Measurements from ENCODE around the gene NEK6. TPM values are rescaled to one million over a fixed set of nuclear protein-coding genes. Genes with fewer than 3 reads are reported as not detected.

Gene NEK6
- total RNA-seq, 4 donors from 2014 or later: 14.1 to 21.9 (median 15.1) TPM

DNA sequence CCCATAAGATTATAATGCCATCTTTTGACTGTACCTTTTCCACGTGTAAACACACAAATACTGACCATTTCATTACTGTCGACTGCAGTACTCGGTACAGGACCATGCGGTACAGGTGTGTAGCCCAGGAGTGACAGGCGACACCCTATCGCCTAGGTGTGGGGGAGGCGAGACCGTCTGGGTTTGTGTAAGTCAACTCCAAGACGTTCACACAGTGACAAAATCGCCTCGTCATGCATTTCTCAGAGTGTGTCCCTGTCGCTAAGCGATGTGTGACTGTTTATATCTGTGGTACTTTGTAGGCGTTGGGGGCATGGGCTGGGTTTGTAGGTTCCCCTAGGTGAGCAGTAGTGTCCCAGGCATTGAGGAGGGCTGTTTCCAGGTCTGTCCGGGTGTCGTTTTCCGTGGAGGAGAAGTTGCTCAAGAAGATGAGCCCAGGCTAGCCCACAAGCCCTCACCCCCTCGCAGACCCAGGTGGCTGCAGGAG lies 20.3 kb downstream of the NEK6 start:
- Histone ChIP-seq H3K9me3 (no peaks in the 10 kb centered on the region), H3K36me3 (no peaks in the 10 kb centered on the region), H3K4me1 (peaks cover 48 to 93% (median 93%) of the 10 kb centered on the region in 4 donors), H3K27me3 (no peaks in the 10 kb centered on the region), H3K27ac (replicated peaks in 1 of 4) (peak overlapping the region in 3 of 4 donors; percentile 83 to 87 (median 83)), H3K4me3 (no peak overlapping the region)
- no peak for DNase-seq (ENCODE audit: extremely low spot score)
- TF ChIP-seq, protein P1, sequence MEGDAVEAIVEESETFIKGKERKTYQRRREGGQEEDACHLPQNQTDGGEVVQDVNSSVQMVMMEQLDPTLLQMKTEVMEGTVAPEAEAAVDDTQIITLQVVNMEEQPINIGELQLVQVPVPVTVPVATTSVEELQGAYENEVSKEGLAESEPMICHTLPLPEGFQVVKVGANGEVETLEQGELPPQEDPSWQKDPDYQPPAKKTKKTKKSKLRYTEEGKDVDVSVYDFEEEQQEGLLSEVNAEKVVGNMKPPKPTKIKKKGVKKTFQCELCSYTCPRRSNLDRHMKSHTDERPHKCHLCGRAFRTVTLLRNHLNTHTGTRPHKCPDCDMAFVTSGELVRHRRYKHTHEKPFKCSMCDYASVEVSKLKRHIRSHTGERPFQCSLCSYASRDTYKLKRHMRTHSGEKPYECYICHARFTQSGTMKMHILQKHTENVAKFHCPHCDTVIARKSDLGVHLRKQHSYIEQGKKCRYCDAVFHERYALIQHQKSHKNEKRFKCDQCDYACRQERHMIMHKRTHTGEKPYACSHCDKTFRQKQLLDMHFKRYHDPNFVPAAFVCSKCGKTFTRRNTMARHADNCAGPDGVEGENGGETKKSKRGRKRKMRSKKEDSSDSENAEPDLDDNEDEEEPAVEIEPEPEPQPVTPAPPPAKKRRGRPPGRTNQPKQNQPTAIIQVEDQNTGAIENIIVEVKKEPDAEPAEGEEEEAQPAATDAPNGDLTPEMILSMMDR (IDR thresholded peaks at IDR 0.05): no peak
- TF ChIP-seq POLR2A (IDR thresholded peaks at IDR 0.05; ENCODE audit: low read depth): no peak
- intact Hi-C loops (cut with DNase I): no loop called here
- WGBS: 88% methylated on average over 12 of the region's 18 CpGs

DNA sequence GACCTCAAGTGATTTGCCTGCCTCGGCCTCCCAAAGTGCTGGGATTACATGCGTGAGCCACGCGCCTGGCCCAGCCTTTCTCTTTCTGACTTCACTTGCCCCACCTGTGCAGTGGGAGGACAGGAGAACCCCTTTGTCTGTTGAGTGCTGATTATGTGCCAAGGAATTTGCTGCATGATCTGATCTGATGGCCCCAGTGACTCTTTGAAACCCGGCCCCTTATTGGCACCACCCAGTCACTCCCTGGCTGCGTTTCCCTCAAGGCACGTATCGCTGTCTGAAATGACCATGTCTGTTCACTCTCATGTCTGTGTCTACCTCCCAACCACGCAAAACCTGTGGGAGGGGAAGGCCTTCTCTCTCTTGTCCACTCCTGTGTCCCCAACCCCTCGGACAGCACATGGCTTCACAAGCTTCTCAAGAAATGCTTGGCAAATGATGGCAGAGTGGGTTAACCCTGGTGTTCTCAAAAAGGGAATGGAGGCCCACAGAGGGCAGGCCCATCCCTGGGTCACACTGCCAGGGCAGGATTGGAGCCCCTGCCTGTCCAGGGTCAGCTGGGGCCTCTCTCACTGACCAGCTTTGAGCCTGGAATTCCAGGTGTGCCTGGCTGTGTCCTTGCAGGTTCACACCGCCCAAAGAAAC lies 21.9 kb downstream of the NEK6 start:
- no peaks in the 10 kb centered on the region for H3K27me3 ChIP-seq
- H3K27ac ChIP-seq (replicated peaks in 1 of 4): peak overlapping the region; percentile 83 to 87 (median 84)
- no peaks in the 10 kb centered on the region for H3K36me3 ChIP-seq
- no peak for TF ChIP-seq POLR2AphosphoS5 (IDR thresholded peaks at IDR 0.05)
- no peak for TF ChIP-seq EP300 (IDR thresholded peaks at IDR 0.05)
- no peak for TF ChIP-seq POLR2A (IDR thresholded peaks at IDR 0.05; ENCODE audit: low read depth)
- TF ChIP-seq, protein P1 (IDR thresholded peaks at IDR 0.05): no peak
- WGBS: 74% methylated on average over 10 of the region's 11 CpGs
- H3K4me1 ChIP-seq: peaks cover 64 to 93% (median 93%) of the 10 kb centered on the region in 4 donors
- no peak for DNase-seq (ENCODE audit: extremely low spot score)
- no peaks in the 10 kb centered on the region for H3K9me3 ChIP-seq
- peak overlapping the region in 1 of 4 donors; percentile 8 for H3K4me3 ChIP-seq
- intact Hi-C loops (cut with DNase I): no loop called here

DNA sequence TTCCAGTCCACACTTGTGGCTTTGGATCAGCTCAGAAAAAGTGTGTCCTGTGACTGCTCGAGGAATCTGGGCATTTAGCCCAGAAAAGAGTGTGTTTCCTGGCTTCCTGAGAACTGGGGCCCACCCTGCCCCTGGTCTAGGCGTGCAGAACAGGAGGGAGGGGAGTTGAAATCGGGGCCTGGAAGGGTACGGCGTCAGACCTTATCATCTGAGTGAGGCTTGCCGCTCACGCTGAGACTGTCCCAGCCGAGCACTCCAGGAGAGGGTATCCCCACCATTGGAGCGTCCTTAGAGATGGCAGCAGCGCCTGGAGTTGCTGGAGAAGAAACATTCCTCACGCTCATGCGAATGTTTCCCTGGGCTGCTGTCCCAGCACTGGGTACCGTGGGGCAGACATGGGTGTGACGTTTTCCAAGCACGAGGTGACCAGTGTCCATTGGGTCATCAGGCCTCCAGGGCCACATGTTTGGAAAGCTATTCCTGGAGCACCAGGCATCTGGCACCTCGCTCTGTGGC lies 22.5 kb downstream of the NEK6 start:
- Histone ChIP-seq H3K36me3 (no peaks in the 10 kb centered on the region), H3K4me3 (no peak overlapping the region), H3K27ac (replicated peaks in 1 of 4) (peak overlapping the region; percentile 83 to 87 (median 84)), H3K4me1 (peaks cover 68 to 93% (median 93%) of the 10 kb centered on the region in 4 donors), H3K9me3 (no peaks in the 10 kb centered on the region), H3K27me3 (no peaks in the 10 kb centered on the region)
- intact Hi-C loops (cut with DNase I): no loop called here
- DNase-seq (ENCODE audit: extremely low spot score): no peak
- 22% methylated on average over 5 of the region's 16 CpGs for WGBS
- TF ChIP-seq POLR2A (IDR thresholded peaks at IDR 0.05; ENCODE audit: low read depth) (no peak), EP300 (IDR thresholded peaks at IDR 0.05) (no peak), POLR2AphosphoS5 (IDR thresholded peaks at IDR 0.05) (peak; percentile 37 to 86)
- TF ChIP-seq, protein P1 (IDR thresholded peaks at IDR 0.05): no peak

DNA sequence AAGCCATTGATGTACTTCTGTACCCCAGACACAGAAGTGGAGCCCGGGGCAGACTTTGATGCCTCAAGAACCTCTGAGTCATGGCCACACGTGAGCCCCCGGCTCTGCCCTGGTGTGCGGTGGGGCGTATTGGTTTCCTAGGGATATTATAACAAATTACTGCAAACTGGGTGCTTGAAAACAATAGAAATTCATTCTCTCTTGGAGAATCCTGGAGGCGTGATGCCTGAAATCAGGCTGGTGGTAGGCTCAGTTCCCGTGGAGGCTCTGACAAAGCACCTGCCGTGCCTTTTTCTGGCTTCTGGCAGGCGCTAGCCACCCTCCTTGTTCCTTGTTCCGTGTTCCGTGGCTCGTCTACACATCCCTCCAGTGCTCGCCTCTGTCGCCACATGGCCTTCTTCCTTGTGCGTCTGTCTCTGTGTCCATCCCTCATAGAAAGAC lies 24.2 kb downstream of the NEK6 start:
- intact Hi-C loops (cut with DNase I): no loop called here
- Histone ChIP-seq H3K4me1 (peaks cover 73 to 98% (median 94%) of the 10 kb centered on the region in 4 donors), H3K27ac (replicated peaks in 1 of 4) (peak overlapping the region; percentile 80 to 87 (median 83)), H3K36me3 (no peaks in the 10 kb centered on the region), H3K27me3 (no peaks in the 10 kb centered on the region), H3K4me3 (no peak overlapping the region), H3K9me3 (no peaks in the 10 kb centered on the region)
- DNase-seq (ENCODE audit: extremely low spot score): no peak
- TF ChIP-seq EP300 (IDR thresholded peaks at IDR 0.05): no peak
- no peak for TF ChIP-seq POLR2AphosphoS5 (IDR thresholded peaks at IDR 0.05)
- TF ChIP-seq POLR2A (IDR thresholded peaks at IDR 0.05; ENCODE audit: low read depth): no peak
- TF ChIP-seq, protein P1 (IDR thresholded peaks at IDR 0.05): no peak
- 80% methylated on average over 9 of the region's 15 CpGs for WGBS

All from esophagus muscularis mucosa (tissue), 4 donors.